HG02840 (cell line): ENCODE measurements around the gene SGF29.
"Not testable (repeated sequence)": the region's sequence is repeated elsewhere in the genome, so short reads cannot be mapped to it uniquely, and the experiment has no call there.

Experiments
- ATAC-seq: cut with Tn5 transposase; IDR thresholded peaks from one replicate; pipeline ENCODE4 v1.9.1; 2021; ENCODE audit warnings: mild to moderate bottlenecking, moderate library complexity, moderate number of reproducible peaks; ENCODE audit not compliant: unreplicated experiment, low FRiP score

Gene SGF29

DNA sequence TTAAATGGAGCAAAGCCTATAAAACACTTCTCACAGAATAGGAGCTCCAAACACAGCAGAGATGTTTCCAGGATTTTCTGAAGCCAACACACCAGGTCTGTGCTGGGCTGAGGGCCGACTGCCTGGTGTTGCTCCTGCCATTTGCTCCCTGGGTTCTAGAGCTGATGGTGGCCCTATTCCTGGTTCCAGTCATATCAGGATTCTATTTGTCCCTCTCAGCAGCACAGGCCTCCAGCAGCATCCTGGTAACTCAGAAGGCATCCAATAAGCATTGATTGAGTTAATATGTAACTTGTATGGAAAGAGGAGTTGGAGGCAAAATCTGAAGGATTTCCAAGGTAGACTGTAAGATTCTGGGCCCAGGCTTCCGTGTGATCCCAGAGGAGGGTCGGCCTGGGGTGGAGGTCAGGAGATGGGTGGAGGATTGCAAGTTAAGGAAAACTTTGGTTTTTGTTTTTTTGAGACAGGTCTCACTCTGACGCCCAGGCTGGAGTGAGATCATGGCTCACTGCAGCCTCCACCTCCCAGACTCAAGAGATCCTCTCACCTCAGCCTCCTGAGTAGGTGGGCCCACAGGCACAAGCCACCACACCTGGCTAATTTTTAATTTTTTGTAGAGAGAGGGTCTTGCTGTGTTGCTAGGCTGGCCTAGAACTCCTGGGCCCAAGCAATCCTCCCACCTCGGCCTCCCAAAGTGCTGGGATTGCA lies 20.6 kb upstream of the SGF29 start:
- no peak for ATAC-seq

DNA sequence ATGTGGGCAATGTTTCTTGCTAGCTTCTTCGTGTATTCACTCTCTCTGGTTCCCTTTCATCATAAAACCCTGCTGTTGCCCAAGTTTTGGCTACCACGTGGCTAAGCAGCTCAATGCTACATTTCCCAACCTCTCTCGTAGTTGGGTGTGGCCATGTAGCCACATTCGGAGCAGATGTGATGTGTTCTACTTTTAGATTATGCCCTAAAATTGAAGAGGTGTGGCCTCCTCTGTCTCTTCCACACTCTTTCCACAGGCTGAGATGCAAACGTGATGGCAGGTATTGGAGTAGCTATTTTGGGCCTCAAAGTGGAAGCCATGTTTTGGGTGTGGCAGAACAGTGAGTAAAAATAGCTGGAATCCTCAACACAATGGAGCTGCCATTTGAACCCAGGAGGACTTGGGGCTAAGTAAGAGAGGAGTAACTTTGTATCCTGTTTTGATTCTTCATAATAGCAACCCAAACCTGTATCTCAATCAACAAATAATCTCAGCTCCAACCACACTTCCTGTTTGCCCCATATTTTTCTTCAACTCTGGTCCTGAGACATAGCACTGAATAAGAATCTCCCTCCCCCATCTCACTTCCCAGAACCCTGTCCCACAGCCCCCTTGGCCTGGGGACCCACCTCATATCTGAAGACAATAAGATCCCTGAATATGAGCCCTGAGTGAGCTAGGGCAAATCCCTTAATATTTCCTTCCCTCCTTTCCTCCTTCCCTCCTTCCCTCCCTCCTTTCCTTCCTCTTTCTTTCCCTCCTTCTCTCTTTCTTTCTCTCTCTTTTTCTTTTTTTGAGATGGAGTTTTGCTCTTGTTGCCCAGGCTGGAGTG lies 19.0 kb upstream of the SGF29 start:
- no peak for ATAC-seq

DNA sequence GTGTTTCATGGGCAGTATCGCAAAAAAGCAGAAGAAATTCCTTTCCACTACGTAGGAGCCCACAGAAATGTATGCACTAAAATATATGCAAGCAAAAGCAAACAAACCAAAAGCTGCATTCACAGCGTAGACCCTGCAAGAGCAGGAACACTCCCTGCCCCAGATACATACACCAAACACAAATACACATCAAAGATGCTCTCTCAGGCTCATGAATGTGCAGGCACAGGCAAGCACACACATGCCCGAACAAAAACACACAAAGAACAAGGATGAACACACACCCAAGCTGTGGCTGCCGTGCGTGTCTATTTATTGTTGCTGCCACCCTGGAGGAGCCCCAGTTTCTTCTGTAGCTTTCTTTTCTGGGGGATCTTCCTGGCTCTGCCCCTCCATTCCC lies 16.6 kb upstream of the SGF29 start:
- no peak for ATAC-seq

DNA sequence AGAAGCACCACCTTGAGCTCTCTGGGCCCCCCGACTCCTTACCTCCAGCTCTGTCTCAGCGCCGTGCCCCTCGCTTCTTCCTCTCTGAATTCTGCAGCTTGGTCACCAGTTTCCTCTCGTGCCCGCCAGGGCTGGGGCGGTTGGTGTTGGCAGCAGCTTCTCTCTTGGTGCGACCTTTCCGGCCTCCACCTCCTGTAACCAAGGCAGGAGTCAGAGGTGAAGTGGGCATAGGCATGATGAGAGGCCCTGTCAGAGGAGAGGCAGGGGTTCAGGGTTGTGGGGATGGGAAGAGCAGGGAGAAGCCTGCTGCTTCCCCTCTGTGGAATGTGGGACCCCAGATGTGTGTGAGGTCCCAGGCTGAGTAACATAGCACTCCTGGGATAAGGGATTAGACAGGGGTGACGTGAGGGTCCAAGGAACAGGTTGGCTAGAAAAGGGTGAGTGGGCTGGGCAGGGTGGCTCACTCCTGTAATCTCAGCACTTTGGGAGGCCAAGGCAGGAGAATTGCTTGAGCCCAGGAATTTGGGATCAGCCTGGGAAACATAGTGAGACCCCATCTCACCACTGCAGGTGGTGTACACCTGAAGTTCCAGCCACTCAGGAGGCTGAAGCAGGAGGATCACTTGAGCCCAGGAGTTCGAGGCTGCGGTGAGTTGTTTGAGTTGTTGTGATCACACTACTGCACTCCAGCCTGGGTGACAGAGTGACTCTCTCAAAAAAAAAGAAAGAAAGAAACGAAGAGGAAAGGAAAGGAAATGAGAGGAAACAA lies 15.6 kb upstream of the SGF29 start:
- ATAC-seq: no peak

DNA sequence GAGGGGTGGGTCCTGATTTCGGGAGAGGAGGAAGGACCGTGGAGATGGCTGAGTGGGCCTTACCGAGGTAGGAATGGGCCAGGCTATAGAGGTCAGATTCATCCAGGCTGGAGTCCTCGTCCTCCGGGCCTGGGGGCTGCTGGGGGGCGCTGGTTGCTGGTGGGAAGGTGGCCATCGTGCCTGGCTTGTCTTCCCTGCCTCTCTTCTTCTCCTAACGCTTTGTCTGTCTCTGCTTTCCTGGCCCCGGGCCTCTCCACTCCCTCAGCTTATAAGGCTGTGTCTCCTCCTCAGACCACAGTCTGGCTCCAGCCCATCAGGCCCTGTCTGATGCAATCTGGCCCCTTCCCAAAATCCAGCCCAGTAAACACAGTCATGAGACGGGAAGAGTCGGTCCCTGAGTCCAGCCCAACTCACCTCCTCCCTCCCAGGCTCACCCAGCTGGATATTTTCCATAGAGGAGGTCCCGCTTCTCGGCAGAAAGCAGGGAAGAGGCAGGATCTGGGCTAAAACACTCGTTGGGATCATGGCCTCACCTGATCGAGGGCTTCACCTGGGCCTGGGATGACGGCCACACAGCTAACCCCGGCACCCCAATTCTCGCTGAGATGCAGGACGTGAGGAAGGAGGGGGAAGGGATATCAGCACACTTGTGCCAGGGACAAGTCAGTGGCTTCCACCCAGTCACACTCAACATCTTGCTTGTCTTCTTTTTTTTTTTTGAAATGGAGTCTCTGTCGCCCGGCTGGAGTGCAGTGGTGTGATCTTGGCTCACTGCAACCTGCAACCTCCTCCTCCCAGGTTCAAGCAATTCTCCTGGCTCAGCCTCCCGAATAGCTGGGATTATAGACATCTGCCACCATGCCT lies 14.8 kb upstream of the SGF29 start, which contains the start of gene NUPR1:
Gene NUPR1 (minus strand): TSS at position 242 of the 864 bp plus-strand sequence. CDS start 67 bp downstream, at position 175.
- ATAC-seq: no peak

DNA sequence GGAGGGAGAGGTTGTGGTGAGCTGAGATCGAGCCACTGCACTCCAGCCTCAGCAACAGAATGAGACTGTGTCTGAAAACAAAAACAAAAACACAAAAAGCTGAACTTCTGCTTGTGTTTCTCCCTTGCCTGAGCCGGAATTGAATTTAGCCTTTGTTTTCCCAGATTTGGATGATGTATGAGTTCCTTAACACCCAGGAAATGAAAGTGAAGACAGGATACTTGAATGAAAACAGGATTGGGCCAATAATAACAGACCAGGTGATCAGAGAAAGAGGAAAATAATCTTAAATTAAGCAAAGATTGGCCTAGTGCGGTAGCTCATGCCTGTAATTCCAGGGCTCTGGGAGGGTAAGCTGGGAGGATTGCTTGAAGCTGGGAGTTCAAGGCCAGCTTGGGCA lies 13.4 kb upstream of the SGF29 start:
- ATAC-seq: no peak

DNA sequence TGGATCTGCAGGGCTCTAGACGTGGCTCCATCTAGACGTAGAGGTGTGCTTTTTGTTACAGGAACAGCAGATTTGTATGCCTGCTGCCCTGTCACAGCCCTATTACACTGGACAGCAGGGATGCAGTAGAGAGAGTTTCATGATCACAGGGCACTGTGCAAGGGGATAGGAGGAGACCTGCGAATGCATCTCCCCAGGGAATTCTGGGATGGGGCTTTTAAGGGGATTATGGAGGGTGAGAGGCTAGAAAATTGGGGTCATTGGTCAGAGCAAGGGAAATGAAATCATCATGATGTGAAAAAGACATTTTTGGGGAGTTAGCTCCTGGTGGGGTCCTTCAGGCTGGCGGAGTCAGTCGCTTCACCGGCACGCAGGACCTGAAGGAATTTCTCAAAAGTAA lies 11.1 kb upstream of the SGF29 start:
- ATAC-seq: no peak

DNA sequence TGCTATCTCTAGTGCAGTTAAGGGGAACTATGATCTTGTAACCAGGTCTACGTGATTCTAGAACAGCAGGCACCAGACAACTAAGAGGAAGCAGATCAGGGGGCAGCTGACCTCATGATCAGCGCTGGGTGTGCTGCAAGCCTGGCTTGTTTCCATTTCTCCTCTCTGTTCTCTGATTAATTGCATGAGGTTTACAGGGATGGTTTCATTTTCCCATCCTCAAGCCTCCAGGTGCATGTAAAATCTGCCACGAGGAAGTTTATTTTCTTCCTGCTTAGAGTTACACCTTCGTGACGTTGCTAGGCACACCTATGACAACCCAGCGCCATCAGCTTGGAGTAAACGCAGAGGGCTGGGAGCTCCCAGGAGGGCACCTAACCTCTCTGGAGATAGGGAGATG lies 10.6 kb upstream of the SGF29 start:
- no peak for ATAC-seq

DNA sequence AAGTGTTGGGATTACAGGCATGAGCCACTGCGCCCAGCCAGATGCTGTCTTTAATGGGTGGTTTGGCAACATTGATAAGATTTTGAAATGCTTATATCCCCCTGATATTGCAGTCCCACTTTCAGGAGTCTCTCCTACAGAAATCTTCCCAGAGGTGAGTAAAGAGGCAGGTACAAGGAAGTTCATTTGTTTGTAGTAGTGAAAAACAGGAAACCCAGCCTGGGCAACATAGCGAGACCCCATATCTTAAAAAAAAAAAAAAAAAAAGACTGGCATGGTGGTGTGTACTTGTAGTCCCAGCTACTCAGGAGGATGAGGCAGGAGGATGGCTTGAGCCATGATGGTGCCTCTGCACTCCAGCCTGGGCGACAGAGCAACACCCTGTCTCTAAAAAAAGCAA lies 8.7 kb upstream of the SGF29 start:
- ATAC-seq: no peak

DNA sequence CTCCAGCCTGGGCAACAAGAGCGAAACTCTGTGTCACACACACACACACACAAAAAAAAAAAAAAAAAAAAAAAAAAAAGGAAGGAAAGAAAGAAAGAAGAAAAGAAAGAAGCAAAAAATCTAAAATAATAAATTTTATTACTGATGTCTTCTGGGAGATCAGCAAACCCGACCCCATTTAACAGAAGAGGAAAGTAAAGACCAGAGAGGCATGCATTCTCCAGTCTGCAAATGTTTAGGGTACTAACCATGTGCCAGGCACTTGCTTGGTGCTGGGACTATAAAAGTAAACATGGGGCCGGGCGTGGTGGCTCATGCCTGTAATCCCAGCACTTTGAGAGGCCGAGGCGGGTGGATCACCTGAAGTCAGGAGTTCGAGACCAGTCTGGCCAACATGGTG lies 7.8 kb upstream of the SGF29 start:
- not testable (repeated sequence) for ATAC-seq

DNA sequence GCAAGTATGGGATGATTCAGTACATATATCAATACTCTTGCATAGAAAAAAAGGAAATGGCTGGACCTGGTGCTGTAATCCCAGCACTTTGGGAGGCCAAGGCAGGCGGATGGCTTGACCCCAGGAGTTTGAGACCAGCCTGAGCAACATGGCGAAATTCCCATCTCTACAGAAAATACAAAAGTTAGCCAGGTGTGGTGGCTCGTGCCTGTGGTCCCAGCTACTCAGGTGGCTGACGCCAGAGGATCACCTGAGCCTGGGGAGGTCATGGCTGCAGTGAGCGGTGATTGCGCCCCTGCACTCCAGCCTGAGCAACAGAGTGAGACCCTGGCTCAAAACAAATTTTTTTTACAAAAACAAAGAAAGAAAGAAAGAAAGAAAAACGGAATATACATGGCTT lies 7.1 kb upstream of the SGF29 start:
- no peak for ATAC-seq

DNA sequence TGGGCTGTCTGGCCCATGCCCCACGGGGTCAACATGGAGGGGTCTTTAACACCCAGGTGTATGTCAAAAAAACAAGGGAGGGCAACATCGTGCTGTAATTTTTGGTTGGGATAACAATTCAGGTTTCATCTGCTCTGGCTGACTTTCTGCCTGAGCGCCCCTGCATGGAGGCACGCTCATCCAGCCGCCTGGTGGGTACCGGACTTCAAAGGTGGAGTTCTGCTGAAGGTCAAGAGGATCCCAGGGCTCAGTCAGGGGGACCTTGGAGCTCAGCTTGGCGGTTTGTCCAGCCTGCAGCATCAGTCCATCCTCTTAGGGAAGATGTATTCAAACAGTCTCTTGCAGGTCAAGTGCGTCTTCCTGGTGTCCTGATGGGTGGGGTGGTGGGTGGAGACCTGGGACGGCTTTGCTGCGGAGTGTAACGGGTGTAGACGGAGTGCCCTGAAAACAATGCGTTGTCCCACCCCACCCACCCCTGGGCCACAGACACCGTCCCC lies 5.4 kb upstream of the SGF29 start:
- ATAC-seq: no peak

DNA sequence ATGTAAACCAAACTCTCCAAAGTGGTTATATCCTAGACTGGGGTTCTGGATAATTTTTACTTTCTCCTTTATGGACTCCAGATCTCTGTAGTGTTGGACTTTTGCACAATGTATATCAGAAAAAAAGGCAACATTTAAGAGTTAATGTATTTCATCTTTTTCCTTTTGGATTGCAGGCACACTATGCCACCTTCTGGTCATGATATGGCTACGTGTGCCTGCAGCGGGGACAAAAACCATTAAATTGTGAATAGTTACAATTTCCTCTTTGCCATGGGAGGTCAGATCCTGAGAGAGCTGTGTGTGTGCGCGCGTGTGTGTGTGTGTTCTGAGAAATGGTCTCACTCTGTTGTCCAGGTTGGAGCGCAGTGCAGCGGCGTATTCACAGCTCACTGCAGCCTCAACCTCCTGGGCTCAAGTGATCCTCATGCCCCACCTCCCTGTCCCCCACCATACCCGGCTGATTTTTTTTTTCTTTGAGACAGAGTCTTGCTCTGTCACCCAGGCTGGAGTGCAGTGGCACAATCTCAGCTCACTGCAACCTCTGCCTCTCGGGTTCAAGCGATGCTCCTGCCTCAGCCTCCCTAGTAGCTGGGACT lies 4.3 kb upstream of the SGF29 start:
- ATAC-seq: no peak

DNA sequence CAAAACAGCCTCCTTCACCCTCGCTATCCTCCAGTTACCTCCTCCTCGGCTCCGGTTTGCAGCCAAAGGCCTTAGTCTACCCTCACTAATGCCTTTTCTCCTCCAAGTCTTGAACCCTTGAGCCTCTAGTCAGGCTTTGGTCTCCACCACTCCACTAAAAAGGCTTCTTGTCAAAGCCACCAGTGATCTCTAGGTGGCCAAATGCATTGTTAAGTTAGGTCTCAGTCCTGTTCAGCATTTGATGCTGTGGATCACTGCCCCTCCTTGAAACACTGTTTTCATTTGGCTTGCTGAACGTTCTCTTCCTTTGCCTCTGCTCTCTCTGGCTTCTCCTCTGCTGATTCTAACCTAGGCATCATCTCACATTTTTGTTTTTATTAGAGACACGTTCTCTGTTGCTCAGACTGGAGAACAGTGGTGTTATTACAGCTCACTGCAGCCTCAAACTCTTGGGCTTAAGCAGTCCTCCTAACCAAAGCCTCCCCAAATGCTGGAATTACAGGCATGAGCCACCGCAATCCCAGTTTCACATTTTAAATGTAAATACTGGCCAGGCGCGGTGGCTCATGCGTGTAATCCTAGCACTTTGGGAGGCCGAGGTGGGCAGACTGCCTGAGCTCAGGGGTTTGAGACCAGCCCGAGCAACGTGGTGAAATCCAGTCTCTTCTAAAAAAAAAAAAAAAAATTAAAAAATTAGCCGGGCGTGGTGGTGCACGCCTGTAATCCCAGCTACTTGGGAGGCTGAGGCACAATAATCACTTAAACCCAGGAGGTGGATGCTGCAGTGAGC lies 1.1 kb downstream of the SGF29 start:
- no peak for ATAC-seq

DNA sequence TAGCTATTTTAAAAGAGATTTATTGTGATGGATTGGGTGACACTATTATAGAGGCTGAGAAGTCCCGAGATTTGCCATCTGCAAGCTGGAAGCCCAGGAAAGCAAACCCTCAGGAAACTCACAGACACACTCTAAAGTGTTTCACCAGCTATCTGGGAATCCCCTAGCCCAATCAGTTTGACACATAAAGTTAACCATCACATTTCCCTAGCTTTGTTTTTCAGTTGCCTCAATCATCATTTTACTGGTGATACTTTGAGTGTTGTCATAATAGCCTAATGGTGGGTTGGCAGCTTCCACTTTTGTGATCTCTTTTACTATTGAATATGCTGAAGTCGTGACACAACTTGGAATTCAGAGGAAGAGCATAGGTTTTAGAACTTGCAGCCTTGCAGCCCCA lies 1.8 kb downstream of the SGF29 start:
- no peak for ATAC-seq

DNA sequence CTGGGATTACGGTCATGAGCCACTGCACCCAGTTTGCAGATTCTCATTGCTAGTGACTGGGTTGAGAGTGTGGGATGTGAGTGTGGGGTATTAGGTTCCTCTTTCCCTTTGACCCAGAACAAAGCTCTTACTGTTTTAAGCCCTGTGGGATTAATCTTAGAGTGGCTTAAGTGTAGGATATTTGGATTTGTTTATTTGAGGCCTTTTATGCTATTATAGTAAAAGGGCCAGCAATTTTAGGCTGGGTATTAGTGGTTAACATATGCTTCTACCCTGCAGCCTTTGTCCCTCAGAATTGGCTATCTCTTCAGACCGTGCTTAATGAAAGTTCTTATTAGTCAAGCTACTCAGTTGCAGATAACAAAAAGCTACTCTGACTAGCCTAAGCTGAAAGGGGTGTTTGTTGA lies 3.2 kb downstream of the SGF29 start:
- no peak for ATAC-seq

DNA sequence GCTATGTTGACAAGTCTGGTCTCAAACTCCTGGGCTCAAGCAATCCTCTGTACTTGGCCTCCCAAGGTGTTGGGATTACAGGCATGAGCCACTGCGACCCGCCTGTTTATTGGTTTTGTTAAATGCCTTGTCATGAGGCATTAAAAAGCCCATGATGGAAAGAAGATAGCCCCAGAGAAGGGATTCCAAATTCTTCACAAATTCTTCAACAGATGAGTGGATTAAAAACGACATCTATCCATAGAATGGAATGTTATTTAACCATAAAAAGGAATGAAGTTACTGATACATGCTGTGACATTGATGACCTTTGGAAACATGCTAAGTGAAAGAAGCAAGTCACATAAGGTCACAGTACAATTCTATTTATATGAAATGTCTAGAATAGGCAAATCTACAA lies 4.7 kb downstream of the SGF29 start:
- ATAC-seq: no peak

DNA sequence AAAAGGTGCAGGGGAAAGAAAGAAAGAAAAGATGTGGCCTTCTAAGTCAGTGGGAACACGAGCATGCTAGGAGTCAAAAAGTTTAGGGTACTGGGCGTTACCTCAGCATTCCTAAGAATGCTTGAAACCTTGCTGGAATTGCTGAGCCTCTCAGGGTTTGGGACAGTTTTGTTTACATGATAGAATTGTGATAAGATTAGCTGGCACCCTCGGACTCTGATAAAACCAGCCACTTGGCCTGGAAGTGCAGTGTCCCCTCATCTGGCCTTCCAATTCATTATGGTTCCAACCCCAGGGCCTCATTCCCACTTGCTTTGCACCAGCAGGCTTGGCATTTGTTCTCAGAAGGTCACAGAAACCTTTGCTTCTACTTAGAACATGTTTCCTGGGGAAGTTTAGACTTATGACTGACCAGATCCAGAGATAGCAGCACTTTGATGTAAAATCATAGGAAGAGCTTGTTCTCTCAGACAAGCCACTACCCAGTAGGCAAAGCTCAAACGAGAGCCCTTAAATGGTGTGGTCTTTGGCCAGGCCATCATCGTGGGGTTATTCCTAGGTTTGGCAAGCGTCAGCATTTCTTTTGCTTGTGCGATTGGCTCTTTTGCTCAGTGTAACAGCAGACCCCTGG lies 8.0 kb downstream of the SGF29 start:
- no peak for ATAC-seq
